ENCODE results near the gene PMVK.
"Not testable (repeated sequence)": the region's sequence is repeated elsewhere in the genome, so short reads cannot be mapped to it uniquely, and the experiment has no call there.

DNA sequence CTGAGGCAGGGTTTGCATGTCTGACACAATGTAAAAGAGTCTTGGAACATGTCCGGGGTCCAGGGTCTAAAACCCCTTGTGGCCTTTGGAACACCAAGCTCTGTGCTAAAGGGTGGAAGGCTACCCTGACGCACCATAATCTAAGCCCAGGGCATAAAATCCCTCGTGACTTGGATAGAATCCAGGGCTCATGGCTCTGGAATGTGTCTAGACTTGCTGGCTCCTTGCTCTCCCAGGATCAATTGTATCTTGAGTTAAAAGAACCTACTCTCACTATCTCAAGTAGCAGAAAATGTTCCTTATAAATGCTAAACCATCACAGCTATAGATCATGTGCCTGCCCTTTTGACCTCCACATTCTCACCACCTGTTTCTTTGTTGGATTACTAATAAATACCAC lies 28.4 kb downstream of the PMVK start:
- not testable (repeated sequence) for TF ChIP-seq POLR2A (IDR thresholded peaks at IDR 0.05; ENCODE audit: control extremely low read depth in 1 of 2, low read depth in 2 of 2, low read length in 2 of 2); POLR2AphosphoS5 (IDR thresholded peaks at IDR 0.05; ENCODE audit: low read depth, low read length)

All from H1 (cell line).